HEK293 (cell line): ENCODE measurements around the gene FIBCD1.

ENCODE experiments used
- CTCF ChIA-PET: fragments of 350-600 bp; formaldehyde crosslinking; extraction: SDS; loops from one replicate; lab custom pipeline; 2021; ENCODE audit warnings: antibody characterized with exemption; lab: Yijun Ruan, JAX
- POLR2A ChIA-PET: fragments of 300-600 bp; formaldehyde crosslinking; extraction: SDS; loops from one replicate; lab custom pipeline; 2020; ENCODE audit warnings: antibody characterized with exemption, inconsistent platforms; lab: Yijun Ruan, JAX
- H3K27ac ChIP-seq: fragments of 200-500 bp; sonication (Bioruptor generic); 2 replicates; pipeline ENCODE4 v1.5.1; 2014; ENCODE audit warnings: low read depth, low read length, control low read depth, inconsistent platforms; ENCODE audit errors: extremely low read depth
- H3K36me3 ChIP-seq, 2 experiments: fragments of 200-500 bp in 1 of 2; sonication (Bioruptor generic) in 1 of 2; 1 replicate in 1 of 2; 2 replicates in 1 of 2; pipeline ENCODE4 v1.5.1; 2014 to 2017; ENCODE audit warnings: inconsistent platforms in 2 of 2, low read length in 2 of 2; ENCODE audit not compliant: control insufficient read depth in 2 of 2, insufficient read depth in 1 of 2
- H3K4me1 ChIP-seq: fragments of 200-500 bp; sonication (Bioruptor generic); 2 replicates; pipeline ENCODE4 v1.5.1; 2014; ENCODE audit warnings: mild to moderate bottlenecking, low read length, inconsistent platforms; ENCODE audit not compliant: control insufficient read depth, insufficient read depth
- H3K4me3 ChIP-seq: 2 replicates; pipeline ENCODE4 v1.5.1; 2011; ENCODE audit warnings: low read depth, mild to moderate bottlenecking, control low read depth, low read length, moderate library complexity
- H3K9me3 ChIP-seq: fragments of 200-500 bp; sonication (Bioruptor generic); 2 replicates; pipeline ENCODE4 v1.5.1; 2014; ENCODE audit warnings: low read depth, low read length, inconsistent platforms; ENCODE audit not compliant: control insufficient read depth, insufficient read depth
- GFI1B ChIP-seq: fragments of 450-650 bp; formaldehyde crosslinking; IDR thresholded peaks from 2 replicates; pipeline ENCODE4 v1.5.1; 2016; ENCODE audit warnings: missing biosample characterization, missing genetic modification characterization
- GLI2 ChIP-seq: fragments of 450-650 bp; formaldehyde crosslinking; IDR thresholded peaks from 2 replicates; pipeline ENCODE4; 2017; ENCODE audit warnings: missing biosample characterization, missing genetic modification characterization, low read depth, borderline replicate concordance
- KLF10 ChIP-seq: fragments of 450-650 bp; IDR thresholded peaks from 2 replicates; pipeline ENCODE4 v1.5.1; 2018; ENCODE audit warnings: missing biosample characterization, mild to moderate bottlenecking, missing genetic modification characterization
- PRDM1 ChIP-seq: fragments of 450-650 bp; formaldehyde crosslinking; IDR thresholded peaks from 2 replicates; pipeline ENCODE4; 2016; ENCODE audit warnings: missing biosample characterization, missing genetic modification characterization
- ZFP69B ChIP-seq: fragments of 450-650 bp; formaldehyde crosslinking; IDR thresholded peaks from 2 replicates; pipeline ENCODE4 v1.5.1; 2016; ENCODE audit warnings: missing biosample characterization, missing genetic modification characterization
- ZNF138 ChIP-seq: fragments of 450-650 bp; formaldehyde crosslinking; IDR thresholded peaks from 2 replicates; pipeline ENCODE4 v1.5.1; 2016; ENCODE audit warnings: missing biosample characterization, missing genetic modification characterization, borderline replicate concordance
- ZNF211 ChIP-seq: fragments of 450-650 bp; formaldehyde crosslinking; IDR thresholded peaks from 2 replicates; pipeline ENCODE4 v1.5.1; 2016; ENCODE audit warnings: low read depth, missing biosample characterization, missing genetic modification characterization
- ZNF341 ChIP-seq: fragments of 450-650 bp; formaldehyde crosslinking; IDR thresholded peaks from 2 replicates; pipeline ENCODE4; 2016; ENCODE audit warnings: low read depth, missing biosample characterization, missing genetic modification characterization
- ZNF366 ChIP-seq: fragments of 450-650 bp; formaldehyde crosslinking; conservative IDR thresholded peaks from 2 replicates; pipeline ENCODE4 v1.5.1; 2016; ENCODE audit warnings: missing biosample characterization, missing genetic modification characterization
- ZNF37A ChIP-seq: fragments of 450-650 bp; IDR thresholded peaks from 2 replicates; pipeline ENCODE4 v1.5.1; 2018; ENCODE audit warnings: missing biosample characterization, missing genetic modification characterization
- ZNF423 ChIP-seq: fragments of 450-650 bp; formaldehyde crosslinking; IDR thresholded peaks from 2 replicates; pipeline ENCODE4 v1.5.1; 2016; ENCODE audit warnings: missing biosample characterization, missing genetic modification characterization
- ZNF544 ChIP-seq: fragments of 450-650 bp; formaldehyde crosslinking; IDR thresholded peaks from 2 replicates; pipeline ENCODE4 v1.5.0; 2017; ENCODE audit warnings: missing biosample characterization, missing genetic modification characterization
- ZNF621 ChIP-seq: fragments of 450-650 bp; formaldehyde crosslinking; IDR thresholded peaks from 2 replicates; pipeline ENCODE4 v1.5.1; 2017; ENCODE audit warnings: missing biosample characterization, missing genetic modification characterization
- ZNF623 ChIP-seq: fragments of 450-650 bp; formaldehyde crosslinking; IDR thresholded peaks from 2 replicates; pipeline ENCODE4 v1.5.1; 2016; ENCODE audit warnings: missing biosample characterization, missing genetic modification characterization
- ZNF660 ChIP-seq: fragments of 450-650 bp; IDR thresholded peaks from 2 replicates; pipeline ENCODE4 v1.5.1; 2018; ENCODE audit warnings: missing biosample characterization, mild to moderate bottlenecking, missing genetic modification characterization
- ZNF76 ChIP-seq: fragments of 450-650 bp; formaldehyde crosslinking; IDR thresholded peaks from 2 replicates; pipeline ENCODE4; 2016; ENCODE audit warnings: low read depth, missing biosample characterization, missing genetic modification characterization, borderline replicate concordance
- ZNF830 ChIP-seq: fragments of 450-650 bp; IDR thresholded peaks from 2 replicates; pipeline ENCODE4 v1.5.0; 2018; ENCODE audit warnings: missing biosample characterization, missing genetic modification characterization, low read depth, mild to moderate bottlenecking, moderate library complexity
- ZSCAN18 ChIP-seq: fragments of 450-650 bp; formaldehyde crosslinking; IDR thresholded peaks from 2 replicates; pipeline ENCODE4 v1.5.1; 2016; ENCODE audit warnings: missing biosample characterization, missing genetic modification characterization
- TF ChIP-seq, protein P1 (sequence below): fragments of 450-650 bp; formaldehyde crosslinking; IDR thresholded peaks from 2 replicates; pipeline ENCODE4 v1.5.1; 2016; ENCODE audit warnings: missing biosample characterization, missing genetic modification characterization
- TF ChIP-seq, protein P2 (sequence below): fragments of 450-650 bp; formaldehyde crosslinking; IDR thresholded peaks from 2 replicates; pipeline ENCODE4 v1.5.1; 2016; ENCODE audit warnings: missing biosample characterization, missing genetic modification characterization
- TF ChIP-seq, protein P3 (sequence below): fragments of 450-650 bp; formaldehyde crosslinking; IDR thresholded peaks from 2 replicates; pipeline ENCODE4 v1.5.1; 2016; ENCODE audit warnings: missing biosample characterization, missing genetic modification characterization, borderline replicate concordance
- TF ChIP-seq, protein P4 (sequence below): fragments of 450-650 bp; formaldehyde crosslinking; IDR thresholded peaks from 2 replicates; pipeline ENCODE4 v1.5.1; 2016; ENCODE audit warnings: missing biosample characterization, missing genetic modification characterization
- TF ChIP-seq, protein P5 (sequence below): fragments of 450-650 bp; formaldehyde crosslinking; IDR thresholded peaks from 2 replicates; pipeline ENCODE4 v1.5.1; 2016; ENCODE audit warnings: missing biosample characterization, missing genetic modification characterization

FIBCD1 gene

DNA sequence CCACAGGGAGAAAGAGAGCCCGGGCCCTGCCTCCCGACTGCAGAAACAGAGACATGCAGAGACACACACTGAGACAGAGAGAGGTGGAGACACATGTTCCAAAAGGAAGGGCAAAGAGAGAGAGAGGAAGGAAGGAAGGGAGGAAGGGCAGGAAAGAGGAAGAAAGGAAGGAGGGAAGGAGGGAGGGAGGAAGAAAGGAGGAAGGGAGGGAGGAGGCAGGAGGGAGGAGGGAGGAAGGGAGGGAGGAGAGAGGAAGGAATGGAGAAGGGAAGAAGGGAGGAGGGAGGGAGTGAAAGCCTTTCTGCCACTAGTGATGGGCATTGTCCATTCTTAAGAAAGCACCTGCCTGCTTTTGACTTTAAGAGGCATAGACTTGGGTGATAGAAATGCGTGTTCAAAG is 31.8 kb upstream of the FIBCD1 start:
- Histone ChIP-seq H3K36me3 (no peaks in the 10 kb centered on the region), H3K4me3 (no peak overlapping the region), H3K27ac (no peak overlapping the region), H3K9me3 (no peaks in the 10 kb centered on the region), H3K4me1 (no peaks in the 10 kb centered on the region)
- POLR2A ChIA-PET = interaction anchor here (0.6 kb wide), 1 partner anchor 22 kb away, joined by 6 read pairs; no protein-coding TSS in a partner anchor
- CTCF ChIA-PET = interaction anchor here (1.0 kb wide), 1 partner anchor 27 kb away, joined by 3 read pairs; no protein-coding TSS in a partner anchor
- TF ChIP-seq ZNF341 (tag by site-specific recombination) (peak; percentile 86), GFI1B (tag by site-specific recombination) (no peak), ZNF623 (tag by site-specific recombination) (no peak), ZNF138 (tag by site-specific recombination) (no peak), ZNF37A (tag by site-specific recombination) (no peak), ZFP69B (tag by site-specific recombination) (no peak), ZSCAN18 (no peak), KLF10 (no peak), ZNF621 (tag by site-specific recombination) (no peak), GLI2 (tag by site-specific recombination) (no peak), PRDM1 (tag by site-specific recombination) (peak; percentile 61; the same call in 1 of the 2 replicates), ZNF211 (tag by site-specific recombination) (no peak), ZNF76 (tag by site-specific recombination) (no peak), ZNF366 (tag by site-specific recombination) (peak; percentile 97), ZNF660 (tag by site-specific recombination) (no peak), ZNF830 (no peak), ZNF423 (tag by site-specific recombination) (no peak), ZNF544 (no peak)
- TF ChIP-seq, protein P1, sequence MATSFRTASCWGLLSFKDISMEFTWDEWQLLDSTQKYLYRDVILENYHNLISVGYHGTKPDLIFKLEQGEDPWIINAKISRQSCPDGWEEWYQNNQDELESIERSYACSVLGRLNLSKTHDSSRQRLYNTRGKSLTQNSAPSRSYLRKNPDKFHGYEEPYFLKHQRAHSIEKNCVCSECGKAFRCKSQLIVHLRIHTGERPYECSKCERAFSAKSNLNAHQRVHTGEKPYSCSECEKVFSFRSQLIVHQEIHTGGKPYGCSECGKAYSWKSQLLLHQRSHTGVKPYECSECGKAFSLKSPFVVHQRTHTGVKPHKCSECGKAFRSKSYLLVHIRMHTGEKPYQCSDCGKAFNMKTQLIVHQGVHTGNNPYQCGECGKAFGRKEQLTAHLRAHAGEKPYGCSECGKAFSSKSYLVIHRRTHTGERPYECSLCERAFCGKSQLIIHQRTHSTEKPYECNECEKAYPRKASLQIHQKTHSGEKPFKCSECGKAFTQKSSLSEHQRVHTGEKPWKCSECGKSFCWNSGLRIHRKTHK (tag by site-specific recombination) = no peak
- TF ChIP-seq, protein P2, sequence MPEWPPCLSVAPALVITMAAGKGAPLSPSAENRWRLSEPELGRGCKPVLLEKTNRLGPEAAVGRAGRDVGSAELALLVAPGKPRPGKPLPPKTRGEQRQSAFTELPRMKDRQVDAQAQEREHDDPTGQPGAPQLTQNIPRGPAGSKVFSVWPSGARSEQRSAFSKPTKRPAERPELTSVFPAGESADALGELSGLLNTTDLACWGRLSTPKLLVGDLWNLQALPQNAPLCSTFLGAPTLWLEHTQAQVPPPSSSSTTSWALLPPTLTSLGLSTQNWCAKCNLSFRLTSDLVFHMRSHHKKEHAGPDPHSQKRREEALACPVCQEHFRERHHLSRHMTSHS (tag by site-specific recombination) = no peak
- TF ChIP-seq, protein P3, sequence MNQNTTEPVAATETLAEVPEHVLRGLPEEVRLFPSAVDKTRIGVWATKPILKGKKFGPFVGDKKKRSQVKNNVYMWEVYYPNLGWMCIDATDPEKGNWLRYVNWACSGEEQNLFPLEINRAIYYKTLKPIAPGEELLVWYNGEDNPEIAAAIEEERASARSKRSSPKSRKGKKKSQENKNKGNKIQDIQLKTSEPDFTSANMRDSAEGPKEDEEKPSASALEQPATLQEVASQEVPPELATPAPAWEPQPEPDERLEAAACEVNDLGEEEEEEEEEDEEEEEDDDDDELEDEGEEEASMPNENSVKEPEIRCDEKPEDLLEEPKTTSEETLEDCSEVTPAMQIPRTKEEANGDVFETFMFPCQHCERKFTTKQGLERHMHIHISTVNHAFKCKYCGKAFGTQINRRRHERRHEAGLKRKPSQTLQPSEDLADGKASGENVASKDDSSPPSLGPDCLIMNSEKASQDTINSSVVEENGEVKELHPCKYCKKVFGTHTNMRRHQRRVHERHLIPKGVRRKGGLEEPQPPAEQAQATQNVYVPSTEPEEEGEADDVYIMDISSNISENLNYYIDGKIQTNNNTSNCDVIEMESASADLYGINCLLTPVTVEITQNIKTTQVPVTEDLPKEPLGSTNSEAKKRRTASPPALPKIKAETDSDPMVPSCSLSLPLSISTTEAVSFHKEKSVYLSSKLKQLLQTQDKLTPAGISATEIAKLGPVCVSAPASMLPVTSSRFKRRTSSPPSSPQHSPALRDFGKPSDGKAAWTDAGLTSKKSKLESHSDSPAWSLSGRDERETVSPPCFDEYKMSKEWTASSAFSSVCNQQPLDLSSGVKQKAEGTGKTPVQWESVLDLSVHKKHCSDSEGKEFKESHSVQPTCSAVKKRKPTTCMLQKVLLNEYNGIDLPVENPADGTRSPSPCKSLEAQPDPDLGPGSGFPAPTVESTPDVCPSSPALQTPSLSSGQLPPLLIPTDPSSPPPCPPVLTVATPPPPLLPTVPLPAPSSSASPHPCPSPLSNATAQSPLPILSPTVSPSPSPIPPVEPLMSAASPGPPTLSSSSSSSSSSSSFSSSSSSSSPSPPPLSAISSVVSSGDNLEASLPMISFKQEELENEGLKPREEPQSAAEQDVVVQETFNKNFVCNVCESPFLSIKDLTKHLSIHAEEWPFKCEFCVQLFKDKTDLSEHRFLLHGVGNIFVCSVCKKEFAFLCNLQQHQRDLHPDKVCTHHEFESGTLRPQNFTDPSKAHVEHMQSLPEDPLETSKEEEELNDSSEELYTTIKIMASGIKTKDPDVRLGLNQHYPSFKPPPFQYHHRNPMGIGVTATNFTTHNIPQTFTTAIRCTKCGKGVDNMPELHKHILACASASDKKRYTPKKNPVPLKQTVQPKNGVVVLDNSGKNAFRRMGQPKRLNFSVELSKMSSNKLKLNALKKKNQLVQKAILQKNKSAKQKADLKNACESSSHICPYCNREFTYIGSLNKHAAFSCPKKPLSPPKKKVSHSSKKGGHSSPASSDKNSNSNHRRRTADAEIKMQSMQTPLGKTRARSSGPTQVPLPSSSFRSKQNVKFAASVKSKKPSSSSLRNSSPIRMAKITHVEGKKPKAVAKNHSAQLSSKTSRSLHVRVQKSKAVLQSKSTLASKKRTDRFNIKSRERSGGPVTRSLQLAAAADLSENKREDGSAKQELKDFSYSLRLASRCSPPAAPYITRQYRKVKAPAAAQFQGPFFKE = no peak
- TF ChIP-seq, protein P4, sequence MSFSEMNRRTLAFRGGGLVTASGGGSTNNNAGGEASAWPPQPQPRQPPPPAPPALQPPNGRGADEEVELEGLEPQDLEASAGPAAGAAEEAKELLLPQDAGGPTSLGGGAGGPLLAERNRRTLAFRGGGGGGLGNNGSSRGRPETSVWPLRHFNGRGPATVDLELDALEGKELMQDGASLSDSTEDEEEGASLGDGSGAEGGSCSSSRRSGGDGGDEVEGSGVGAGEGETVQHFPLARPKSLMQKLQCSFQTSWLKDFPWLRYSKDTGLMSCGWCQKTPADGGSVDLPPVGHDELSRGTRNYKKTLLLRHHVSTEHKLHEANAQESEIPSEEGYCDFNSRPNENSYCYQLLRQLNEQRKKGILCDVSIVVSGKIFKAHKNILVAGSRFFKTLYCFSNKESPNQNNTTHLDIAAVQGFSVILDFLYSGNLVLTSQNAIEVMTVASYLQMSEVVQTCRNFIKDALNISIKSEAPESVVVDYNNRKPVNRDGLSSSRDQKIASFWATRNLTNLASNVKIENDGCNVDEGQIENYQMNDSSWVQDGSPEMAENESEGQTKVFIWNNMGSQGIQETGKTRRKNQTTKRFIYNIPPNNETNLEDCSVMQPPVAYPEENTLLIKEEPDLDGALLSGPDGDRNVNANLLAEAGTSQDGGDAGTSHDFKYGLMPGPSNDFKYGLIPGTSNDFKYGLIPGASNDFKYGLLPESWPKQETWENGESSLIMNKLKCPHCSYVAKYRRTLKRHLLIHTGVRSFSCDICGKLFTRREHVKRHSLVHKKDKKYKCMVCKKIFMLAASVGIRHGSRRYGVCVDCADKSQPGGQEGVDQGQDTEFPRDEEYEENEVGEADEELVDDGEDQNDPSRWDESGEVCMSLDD (tag by site-specific recombination) = no peak
- TF ChIP-seq, protein P5, sequence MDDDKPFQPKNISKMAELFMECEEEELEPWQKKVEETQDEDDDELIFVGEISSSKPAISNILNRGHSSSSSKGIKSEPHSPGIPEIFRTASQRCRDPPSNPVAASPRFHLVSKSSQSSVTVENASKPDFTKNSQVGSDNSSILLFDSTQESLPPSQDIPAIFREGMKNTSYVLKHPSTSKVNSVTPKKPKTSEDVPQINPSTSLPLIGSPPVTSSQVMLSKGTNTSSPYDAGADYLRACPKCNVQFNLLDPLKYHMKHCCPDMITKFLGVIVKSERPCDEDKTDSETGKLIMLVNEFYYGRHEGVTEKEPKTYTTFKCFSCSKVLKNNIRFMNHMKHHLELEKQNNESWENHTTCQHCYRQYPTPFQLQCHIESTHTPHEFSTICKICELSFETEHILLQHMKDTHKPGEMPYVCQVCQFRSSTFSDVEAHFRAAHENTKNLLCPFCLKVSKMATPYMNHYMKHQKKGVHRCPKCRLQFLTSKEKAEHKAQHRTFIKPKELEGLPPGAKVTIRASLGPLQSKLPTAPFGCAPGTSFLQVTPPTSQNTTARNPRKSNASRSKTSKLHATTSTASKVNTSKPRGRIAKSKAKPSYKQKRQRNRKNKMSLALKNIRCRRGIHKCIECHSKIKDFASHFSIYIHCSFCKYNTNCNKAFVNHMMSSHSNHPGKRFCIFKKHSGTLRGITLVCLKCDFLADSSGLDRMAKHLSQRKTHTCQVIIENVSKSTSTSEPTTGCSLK (tag by site-specific recombination) = no peak
